ENCODE data around the gene FBH1. TPM values are rescaled to one million over a fixed set of nuclear protein-coding genes. Genes with fewer than 3 reads are reported as not detected.

Gene FBH1
- total and polyA plus RNA-seq, 9 of the 15 experiments (the other 6 are each of a cell fraction or from before 2014, with no cell fraction given), result 13.4 to 108 (median 77.8) TPM

DNA sequence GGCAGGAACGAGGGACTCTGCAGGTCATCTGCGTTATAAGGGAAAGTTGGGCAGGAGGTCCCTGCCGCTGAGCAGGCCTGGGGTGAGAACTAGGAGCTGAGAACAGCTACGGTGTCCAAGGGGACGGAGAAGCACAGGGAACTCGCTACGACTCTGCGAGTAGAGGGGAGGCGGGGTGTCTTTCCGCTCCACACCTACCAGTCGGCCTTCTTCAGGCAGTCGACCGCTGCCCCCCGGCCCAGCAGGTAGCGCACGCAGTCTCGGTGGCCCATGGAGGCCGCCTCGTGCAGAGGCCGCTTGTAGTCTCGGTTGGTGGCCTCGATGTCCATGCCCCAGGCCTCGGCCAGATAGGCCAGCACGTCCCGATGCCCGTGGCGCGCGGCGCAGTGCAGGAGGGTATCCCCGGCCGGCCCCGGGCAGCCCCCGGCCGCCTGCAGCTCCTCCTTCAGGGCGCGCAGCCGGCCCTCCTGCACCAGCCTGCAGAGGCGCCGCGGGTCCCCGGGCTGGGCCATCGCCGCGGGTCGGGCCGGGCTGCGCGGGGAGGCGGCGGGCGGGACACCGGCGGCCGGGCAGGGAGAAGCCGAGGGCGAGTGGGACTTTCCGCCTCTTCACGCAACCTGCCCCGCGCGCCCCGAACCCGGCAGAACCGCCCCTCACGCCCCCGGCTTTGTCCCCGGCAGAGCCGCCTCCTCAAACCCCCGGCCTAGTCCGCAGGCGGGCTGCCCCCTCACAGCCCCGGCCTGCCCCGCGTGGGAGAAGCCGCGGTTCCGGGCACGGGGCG is 1.0 kb upstream of the FBH1 start (continued):
- TF ChIP-seq, protein P1, sequence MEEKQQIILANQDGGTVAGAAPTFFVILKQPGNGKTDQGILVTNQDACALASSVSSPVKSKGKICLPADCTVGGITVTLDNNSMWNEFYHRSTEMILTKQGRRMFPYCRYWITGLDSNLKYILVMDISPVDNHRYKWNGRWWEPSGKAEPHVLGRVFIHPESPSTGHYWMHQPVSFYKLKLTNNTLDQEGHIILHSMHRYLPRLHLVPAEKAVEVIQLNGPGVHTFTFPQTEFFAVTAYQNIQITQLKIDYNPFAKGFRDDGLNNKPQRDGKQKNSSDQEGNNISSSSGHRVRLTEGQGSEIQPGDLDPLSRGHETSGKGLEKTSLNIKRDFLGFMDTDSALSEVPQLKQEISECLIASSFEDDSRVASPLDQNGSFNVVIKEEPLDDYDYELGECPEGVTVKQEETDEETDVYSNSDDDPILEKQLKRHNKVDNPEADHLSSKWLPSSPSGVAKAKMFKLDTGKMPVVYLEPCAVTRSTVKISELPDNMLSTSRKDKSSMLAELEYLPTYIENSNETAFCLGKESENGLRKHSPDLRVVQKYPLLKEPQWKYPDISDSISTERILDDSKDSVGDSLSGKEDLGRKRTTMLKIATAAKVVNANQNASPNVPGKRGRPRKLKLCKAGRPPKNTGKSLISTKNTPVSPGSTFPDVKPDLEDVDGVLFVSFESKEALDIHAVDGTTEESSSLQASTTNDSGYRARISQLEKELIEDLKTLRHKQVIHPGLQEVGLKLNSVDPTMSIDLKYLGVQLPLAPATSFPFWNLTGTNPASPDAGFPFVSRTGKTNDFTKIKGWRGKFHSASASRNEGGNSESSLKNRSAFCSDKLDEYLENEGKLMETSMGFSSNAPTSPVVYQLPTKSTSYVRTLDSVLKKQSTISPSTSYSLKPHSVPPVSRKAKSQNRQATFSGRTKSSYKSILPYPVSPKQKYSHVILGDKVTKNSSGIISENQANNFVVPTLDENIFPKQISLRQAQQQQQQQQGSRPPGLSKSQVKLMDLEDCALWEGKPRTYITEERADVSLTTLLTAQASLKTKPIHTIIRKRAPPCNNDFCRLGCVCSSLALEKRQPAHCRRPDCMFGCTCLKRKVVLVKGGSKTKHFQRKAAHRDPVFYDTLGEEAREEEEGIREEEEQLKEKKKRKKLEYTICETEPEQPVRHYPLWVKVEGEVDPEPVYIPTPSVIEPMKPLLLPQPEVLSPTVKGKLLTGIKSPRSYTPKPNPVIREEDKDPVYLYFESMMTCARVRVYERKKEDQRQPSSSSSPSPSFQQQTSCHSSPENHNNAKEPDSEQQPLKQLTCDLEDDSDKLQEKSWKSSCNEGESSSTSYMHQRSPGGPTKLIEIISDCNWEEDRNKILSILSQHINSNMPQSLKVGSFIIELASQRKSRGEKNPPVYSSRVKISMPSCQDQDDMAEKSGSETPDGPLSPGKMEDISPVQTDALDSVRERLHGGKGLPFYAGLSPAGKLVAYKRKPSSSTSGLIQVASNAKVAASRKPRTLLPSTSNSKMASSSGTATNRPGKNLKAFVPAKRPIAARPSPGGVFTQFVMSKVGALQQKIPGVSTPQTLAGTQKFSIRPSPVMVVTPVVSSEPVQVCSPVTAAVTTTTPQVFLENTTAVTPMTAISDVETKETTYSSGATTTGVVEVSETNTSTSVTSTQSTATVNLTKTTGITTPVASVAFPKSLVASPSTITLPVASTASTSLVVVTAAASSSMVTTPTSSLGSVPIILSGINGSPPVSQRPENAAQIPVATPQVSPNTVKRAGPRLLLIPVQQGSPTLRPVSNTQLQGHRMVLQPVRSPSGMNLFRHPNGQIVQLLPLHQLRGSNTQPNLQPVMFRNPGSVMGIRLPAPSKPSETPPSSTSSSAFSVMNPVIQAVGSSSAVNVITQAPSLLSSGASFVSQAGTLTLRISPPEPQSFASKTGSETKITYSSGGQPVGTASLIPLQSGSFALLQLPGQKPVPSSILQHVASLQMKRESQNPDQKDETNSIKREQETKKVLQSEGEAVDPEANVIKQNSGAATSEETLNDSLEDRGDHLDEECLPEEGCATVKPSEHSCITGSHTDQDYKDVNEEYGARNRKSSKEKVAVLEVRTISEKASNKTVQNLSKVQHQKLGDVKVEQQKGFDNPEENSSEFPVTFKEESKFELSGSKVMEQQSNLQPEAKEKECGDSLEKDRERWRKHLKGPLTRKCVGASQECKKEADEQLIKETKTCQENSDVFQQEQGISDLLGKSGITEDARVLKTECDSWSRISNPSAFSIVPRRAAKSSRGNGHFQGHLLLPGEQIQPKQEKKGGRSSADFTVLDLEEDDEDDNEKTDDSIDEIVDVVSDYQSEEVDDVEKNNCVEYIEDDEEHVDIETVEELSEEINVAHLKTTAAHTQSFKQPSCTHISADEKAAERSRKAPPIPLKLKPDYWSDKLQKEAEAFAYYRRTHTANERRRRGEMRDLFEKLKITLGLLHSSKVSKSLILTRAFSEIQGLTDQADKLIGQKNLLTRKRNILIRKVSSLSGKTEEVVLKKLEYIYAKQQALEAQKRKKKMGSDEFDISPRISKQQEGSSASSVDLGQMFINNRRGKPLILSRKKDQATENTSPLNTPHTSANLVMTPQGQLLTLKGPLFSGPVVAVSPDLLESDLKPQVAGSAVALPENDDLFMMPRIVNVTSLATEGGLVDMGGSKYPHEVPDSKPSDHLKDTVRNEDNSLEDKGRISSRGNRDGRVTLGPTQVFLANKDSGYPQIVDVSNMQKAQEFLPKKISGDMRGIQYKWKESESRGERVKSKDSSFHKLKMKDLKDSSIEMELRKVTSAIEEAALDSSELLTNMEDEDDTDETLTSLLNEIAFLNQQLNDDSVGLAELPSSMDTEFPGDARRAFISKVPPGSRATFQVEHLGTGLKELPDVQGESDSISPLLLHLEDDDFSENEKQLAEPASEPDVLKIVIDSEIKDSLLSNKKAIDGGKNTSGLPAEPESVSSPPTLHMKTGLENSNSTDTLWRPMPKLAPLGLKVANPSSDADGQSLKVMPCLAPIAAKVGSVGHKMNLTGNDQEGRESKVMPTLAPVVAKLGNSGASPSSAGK (IDR thresholded peaks at IDR 0.05), result peak; percentile 27
- TF ChIP-seq CBFA2T2 (conservative IDR thresholded peaks at IDR 0.05) (no peak), EGR1 (conservative IDR thresholded peaks at IDR 0.05) (peak; percentile 76), NONO (IDR thresholded peaks at IDR 0.05; ENCODE audit: low read depth in 2 of 2, low read length in 1 of 2) (peak in 1 of 2 experiments; percentile 17; a peak in 1 of 4 replicates), RB1 (IDR thresholded peaks at IDR 0.05; ENCODE audit: low read depth) (0 out of 2 replicates have a peak, but pooled peaks have one; percentile 15)
- TF ChIP-seq, protein P2, sequence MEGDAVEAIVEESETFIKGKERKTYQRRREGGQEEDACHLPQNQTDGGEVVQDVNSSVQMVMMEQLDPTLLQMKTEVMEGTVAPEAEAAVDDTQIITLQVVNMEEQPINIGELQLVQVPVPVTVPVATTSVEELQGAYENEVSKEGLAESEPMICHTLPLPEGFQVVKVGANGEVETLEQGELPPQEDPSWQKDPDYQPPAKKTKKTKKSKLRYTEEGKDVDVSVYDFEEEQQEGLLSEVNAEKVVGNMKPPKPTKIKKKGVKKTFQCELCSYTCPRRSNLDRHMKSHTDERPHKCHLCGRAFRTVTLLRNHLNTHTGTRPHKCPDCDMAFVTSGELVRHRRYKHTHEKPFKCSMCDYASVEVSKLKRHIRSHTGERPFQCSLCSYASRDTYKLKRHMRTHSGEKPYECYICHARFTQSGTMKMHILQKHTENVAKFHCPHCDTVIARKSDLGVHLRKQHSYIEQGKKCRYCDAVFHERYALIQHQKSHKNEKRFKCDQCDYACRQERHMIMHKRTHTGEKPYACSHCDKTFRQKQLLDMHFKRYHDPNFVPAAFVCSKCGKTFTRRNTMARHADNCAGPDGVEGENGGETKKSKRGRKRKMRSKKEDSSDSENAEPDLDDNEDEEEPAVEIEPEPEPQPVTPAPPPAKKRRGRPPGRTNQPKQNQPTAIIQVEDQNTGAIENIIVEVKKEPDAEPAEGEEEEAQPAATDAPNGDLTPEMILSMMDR (IDR thresholded peaks at IDR 0.05 in 2 of 3, conservative IDR thresholded peaks at IDR 0.05 in 1 of 3; ENCODE audit: insufficient read depth in 2 of 3, low read depth in 1 of 3, low read length in 3 of 3), result peak in 2 of 3 experiments; percentile 2 to 54; a peak in 3 of 6 replicates
- TF ChIP-seq, protein P3, sequence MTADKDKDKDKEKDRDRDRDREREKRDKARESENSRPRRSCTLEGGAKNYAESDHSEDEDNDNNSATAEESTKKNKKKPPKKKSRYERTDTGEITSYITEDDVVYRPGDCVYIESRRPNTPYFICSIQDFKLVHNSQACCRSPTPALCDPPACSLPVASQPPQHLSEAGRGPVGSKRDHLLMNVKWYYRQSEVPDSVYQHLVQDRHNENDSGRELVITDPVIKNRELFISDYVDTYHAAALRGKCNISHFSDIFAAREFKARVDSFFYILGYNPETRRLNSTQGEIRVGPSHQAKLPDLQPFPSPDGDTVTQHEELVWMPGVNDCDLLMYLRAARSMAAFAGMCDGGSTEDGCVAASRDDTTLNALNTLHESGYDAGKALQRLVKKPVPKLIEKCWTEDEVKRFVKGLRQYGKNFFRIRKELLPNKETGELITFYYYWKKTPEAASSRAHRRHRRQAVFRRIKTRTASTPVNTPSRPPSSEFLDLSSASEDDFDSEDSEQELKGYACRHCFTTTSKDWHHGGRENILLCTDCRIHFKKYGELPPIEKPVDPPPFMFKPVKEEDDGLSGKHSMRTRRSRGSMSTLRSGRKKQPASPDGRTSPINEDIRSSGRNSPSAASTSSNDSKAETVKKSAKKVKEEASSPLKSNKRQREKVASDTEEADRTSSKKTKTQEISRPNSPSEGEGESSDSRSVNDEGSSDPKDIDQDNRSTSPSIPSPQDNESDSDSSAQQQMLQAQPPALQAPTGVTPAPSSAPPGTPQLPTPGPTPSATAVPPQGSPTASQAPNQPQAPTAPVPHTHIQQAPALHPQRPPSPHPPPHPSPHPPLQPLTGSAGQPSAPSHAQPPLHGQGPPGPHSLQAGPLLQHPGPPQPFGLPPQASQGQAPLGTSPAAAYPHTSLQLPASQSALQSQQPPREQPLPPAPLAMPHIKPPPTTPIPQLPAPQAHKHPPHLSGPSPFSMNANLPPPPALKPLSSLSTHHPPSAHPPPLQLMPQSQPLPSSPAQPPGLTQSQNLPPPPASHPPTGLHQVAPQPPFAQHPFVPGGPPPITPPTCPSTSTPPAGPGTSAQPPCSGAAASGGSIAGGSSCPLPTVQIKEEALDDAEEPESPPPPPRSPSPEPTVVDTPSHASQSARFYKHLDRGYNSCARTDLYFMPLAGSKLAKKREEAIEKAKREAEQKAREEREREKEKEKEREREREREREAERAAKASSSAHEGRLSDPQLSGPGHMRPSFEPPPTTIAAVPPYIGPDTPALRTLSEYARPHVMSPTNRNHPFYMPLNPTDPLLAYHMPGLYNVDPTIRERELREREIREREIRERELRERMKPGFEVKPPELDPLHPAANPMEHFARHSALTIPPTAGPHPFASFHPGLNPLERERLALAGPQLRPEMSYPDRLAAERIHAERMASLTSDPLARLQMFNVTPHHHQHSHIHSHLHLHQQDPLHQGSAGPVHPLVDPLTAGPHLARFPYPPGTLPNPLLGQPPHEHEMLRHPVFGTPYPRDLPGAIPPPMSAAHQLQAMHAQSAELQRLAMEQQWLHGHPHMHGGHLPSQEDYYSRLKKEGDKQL (CRISPR knock-in tag; IDR thresholded peaks at IDR 0.05; ENCODE audit: borderline replicate concordance), result peak; percentile 48; the same call in 1 of the 2 replicates

Measured in K562 (cell line).